HepG2 (cell line): Measurements from ENCODE around the gene APOM. TPM values are rescaled to one million over a fixed set of nuclear protein-coding genes. Genes with fewer than 3 reads are reported as not detected.

ENCODE experiments used
- AGO1 ChIP-seq: fragments of 200-400 bp; formaldehyde crosslinking; IDR thresholded peaks from 2 replicates; pipeline ENCODE4 v1.6.1; 2017; ENCODE audit warnings: mild to moderate bottlenecking, low read depth, low read length, moderate library complexity; ENCODE audit not compliant: poor library complexity, severe bottlenecking
- CC2D1A ChIP-seq: sonication (generic); formaldehyde crosslinking; IDR thresholded peaks from 2 replicates; pipeline ENCODE4 v1.8.1; 2023; ENCODE audit warnings: mild to moderate bottlenecking, missing genetic modification reagents
- CERS6 ChIP-seq: sonication (generic); formaldehyde crosslinking; IDR thresholded peaks from 2 replicates; pipeline ENCODE4 v1.5.0; 2020; ENCODE audit warnings: missing genetic modification reagents
- GZF1 ChIP-seq: sonication (generic); formaldehyde crosslinking; IDR thresholded peaks from 2 replicates; pipeline ENCODE4 v1.5.1; 2020; ENCODE audit warnings: mild to moderate bottlenecking, missing genetic modification reagents
- HMGA1 ChIP-seq: sonication (generic); formaldehyde crosslinking; conservative IDR thresholded peaks from 2 replicates; pipeline ENCODE4 v1.4.0; 2020; ENCODE audit warnings: missing genetic modification reagents
- LCORL ChIP-seq, 2 experiments: fragments of 450-650 bp in 1 of 2; sonication (generic) in 1 of 2; formaldehyde crosslinking in 1 of 2; IDR thresholded peaks; 2 replicates each; pipeline versions ENCODE4 v1.5.0 to v1.6.1; 2017 to 2020; ENCODE audit warnings: antibody characterized with exemption in 1 of 2, missing genetic modification reagents in 1 of 2
- MTA3 ChIP-seq: sonication (generic); formaldehyde crosslinking; IDR thresholded peaks from 2 replicates; pipeline ENCODE4 v1.4.0; 2020; ENCODE audit warnings: missing genetic modification reagents
- ONECUT2 ChIP-seq: sonication (generic); formaldehyde crosslinking; IDR thresholded peaks from 2 replicates; pipeline ENCODE4 v1.4.0; 2020; ENCODE audit warnings: missing genetic modification reagents
- POLR2G ChIP-seq: fragments of 200-400 bp; formaldehyde crosslinking; IDR thresholded peaks from 2 replicates; pipeline ENCODE4 v1.6.1; 2018; ENCODE audit warnings: mild to moderate bottlenecking, low read depth, low read length, moderate library complexity
- PRMT3 ChIP-seq: sonication (generic); formaldehyde crosslinking; IDR thresholded peaks from 2 replicates; pipeline ENCODE4 v1.8.1; 2022; ENCODE audit warnings: low read depth, mild to moderate bottlenecking, moderate library complexity, missing genetic modification reagents, borderline replicate concordance
- SMAD3 ChIP-seq: sonication (generic); formaldehyde crosslinking; IDR thresholded peaks from 2 replicates; pipeline ENCODE4 v1.4.0; 2020; ENCODE audit warnings: missing genetic modification reagents
- TCF12 ChIP-seq, 2 experiments: fragments of 450-650 bp in 1 of 2; sonication (generic) in 1 of 2; formaldehyde crosslinking in 1 of 2; IDR thresholded peaks; 2 replicates each; pipeline versions ENCODE4 v1.6.1 to v1.8.0; 2017 to 2022; ENCODE audit warnings: antibody characterized with exemption in 1 of 2, mild to moderate bottlenecking in 1 of 2, missing genetic modification reagents in 1 of 2, moderate library complexity in 1 of 2
- YEATS4 ChIP-seq: sonication (generic); formaldehyde crosslinking; IDR thresholded peaks from 2 replicates; pipeline ENCODE4 v1.4.0; 2020; ENCODE audit warnings: missing genetic modification reagents, borderline replicate concordance
- ZBTB39 ChIP-seq: sonication (generic); formaldehyde crosslinking; IDR thresholded peaks from 2 replicates; pipeline ENCODE4 v1.5.0; 2020; ENCODE audit warnings: missing genetic modification reagents
- ZBTB7A ChIP-seq: sonication (generic); formaldehyde crosslinking; IDR thresholded peaks from 2 replicates; pipeline ENCODE4 v1.8.0; 2022; ENCODE audit warnings: mild to moderate bottlenecking, missing genetic modification reagents
- ZNF160 ChIP-seq: sonication (generic); formaldehyde crosslinking; IDR thresholded peaks from 2 replicates; pipeline ENCODE4 v1.8.0; 2022; ENCODE audit warnings: mild to moderate bottlenecking, inconsistent platforms, missing genetic modification reagents
- ZNF264 ChIP-seq: sonication (generic); formaldehyde crosslinking; IDR thresholded peaks from 2 replicates; pipeline ENCODE4 v1.4.0; 2020; ENCODE audit warnings: missing genetic modification reagents
- ZNF296 ChIP-seq: sonication (generic); formaldehyde crosslinking; conservative IDR thresholded peaks from 2 replicates; pipeline ENCODE4 v1.5.0; 2020; ENCODE audit warnings: mild to moderate bottlenecking, missing genetic modification reagents
- ZNF446 ChIP-seq: sonication (generic); formaldehyde crosslinking; IDR thresholded peaks from 2 replicates; pipeline ENCODE4 v1.5.0; 2020; ENCODE audit warnings: mild to moderate bottlenecking, missing genetic modification reagents
- ZNF484 ChIP-seq: sonication (generic); formaldehyde crosslinking; IDR thresholded peaks from 2 replicates; pipeline ENCODE4 v1.5.1; 2020; ENCODE audit warnings: mild to moderate bottlenecking, low read depth, missing genetic modification reagents, borderline replicate concordance
- ZNF501 ChIP-seq: sonication (generic); formaldehyde crosslinking; IDR thresholded peaks from 2 replicates; pipeline ENCODE4 v1.5.1; 2020; ENCODE audit warnings: mild to moderate bottlenecking, moderate library complexity, missing genetic modification reagents
- ZNF709 ChIP-seq: sonication (generic); formaldehyde crosslinking; IDR thresholded peaks from 2 replicates; pipeline ENCODE4 v1.5.0; 2020; ENCODE audit warnings: mild to moderate bottlenecking, missing genetic modification reagents
- ZNF749 ChIP-seq: sonication (generic); formaldehyde crosslinking; IDR thresholded peaks from 2 replicates; pipeline ENCODE4 v1.8.0; 2022; ENCODE audit warnings: mild to moderate bottlenecking, missing genetic modification reagents, moderate library complexity, borderline replicate concordance
- ZNF792 ChIP-seq: IDR thresholded peaks from 2 replicates; pipeline ENCODE4 v1.6.1; 2016
- polyA plus RNA-seq, 8 experiments: library from polyadenylated mRNA; depleted of rRNA in 3 of 8; stranded (reverse) in 7 of 8; unstranded in 1 of 8; fragments of >200 nt; fragmentation: Illumina TruSeq in 4 of 8; extraction: Trizol in 4 of 8; gene quantifications; 2 replicates each; pipeline versions ENCODE4 v1.2.1 to v1.2.3, GENCODE V29; 2011 to 2016; ENCODE audit warnings: low read depth in 4 of 8, missing spikeins in 1 of 8, mixed read lengths in 1 of 8; ENCODE audit not compliant: insufficient read depth in 1 of 8
- total RNA-seq, 5 experiments: library from RNA; depleted of rRNA; stranded (reverse); fragments of >200 nt; fragmentation: Illumina TruSeq; extraction: Trizol; gene quantifications; 2 replicates each; pipeline ENCODE4 v1.2.3, GENCODE V29; 2016; ENCODE audit warnings: low read depth in 1 of 5
- TF ChIP-seq, protein P1 (sequence below): IDR thresholded peaks from 2 replicates; pipeline ENCODE4 v1.6.1; 2016; ENCODE audit warnings: missing compliant biosample characterization, missing genetic modification reagents, borderline replicate concordance

APOM gene
- total and polyA plus RNA-seq, 2 of the 13 experiments (the other 11 are each of a cell fraction or from before 2014, with no cell fraction given): 98.2 to 1,140 TPM

GRCh38 chr6:31665501-31666336, 10.0 kb downstream of the APOM start, which contains the start of gene CSNK2B (continued):
- TF ChIP-seq ZNF296 (CRISPR knock-in tag) (no peak), ZNF160 (CRISPR knock-in tag) (no peak; the same call in 1 of the 2 replicates), ZBTB39 (CRISPR knock-in tag) (no peak), ZNF484 (no peak), PRMT3 (CRISPR knock-in tag) (no peak), TCF12 (IDR thresholded peaks at IDR 0.05) (no peak), TCF12 (CRISPR knock-in tag; IDR thresholded peaks at IDR 0.05) (no peak; the same call in 1 of the 2 replicates), CERS6 (CRISPR knock-in tag) (no peak), SMAD3 (CRISPR knock-in tag) (peak; percentile 23; the same call in 1 of the 2 replicates), ZBTB7A (CRISPR knock-in tag) (peak; percentile 94), ZNF709 (CRISPR knock-in tag) (peak; percentile 67), MTA3 (CRISPR knock-in tag) (no peak), ZNF446 (CRISPR knock-in tag) (no peak), ZNF749 (no peak), ZNF501 (no peak; the same call in 1 of the 2 replicates), HMGA1 (no peak), LCORL (IDR thresholded peaks at IDR 0.05) (peak; percentile 47; the same call in 1 of the 2 replicates), LCORL (CRISPR knock-in tag; IDR thresholded peaks at IDR 0.05) (no peak), CC2D1A (CRISPR knock-in tag) (no peak), YEATS4 (CRISPR knock-in tag) (peak; percentile 88), GZF1 (CRISPR knock-in tag) (no peak), ZNF792 (CRISPR knock-in tag) (no peak; the same call in none of the 2 replicates), ONECUT2 (0 out of 2 replicates have a peak, but pooled peaks have one; percentile 3), POLR2G (peak; percentile 91), ZNF264 (CRISPR knock-in tag) (no peak), AGO1 (peak; percentile 91)
- TF ChIP-seq, protein P1, sequence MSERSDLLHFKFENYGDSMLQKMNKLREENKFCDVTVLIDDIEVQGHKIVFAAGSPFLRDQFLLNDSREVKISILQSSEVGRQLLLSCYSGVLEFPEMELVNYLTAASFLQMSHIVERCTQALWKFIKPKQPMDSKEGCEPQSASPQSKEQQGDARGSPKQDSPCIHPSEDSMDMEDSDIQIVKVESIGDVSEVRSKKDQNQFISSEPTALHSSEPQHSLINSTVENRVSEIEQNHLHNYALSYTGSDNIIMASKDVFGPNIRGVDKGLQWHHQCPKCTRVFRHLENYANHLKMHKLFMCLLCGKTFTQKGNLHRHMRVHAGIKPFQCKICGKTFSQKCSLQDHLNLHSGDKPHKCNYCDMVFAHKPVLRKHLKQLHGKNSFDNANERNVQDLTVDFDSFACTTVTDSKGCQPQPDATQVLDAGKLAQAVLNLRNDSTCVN (CRISPR knock-in tag): peak; percentile 56; the same call in 1 of the 2 replicates
